GM13977 (cell line): ENCODE measurements around the gene C1QTNF1.

Source experiments
- DNase-seq: peaks from one replicate; pipeline ENCODE4 v3.0.0; 2012; ENCODE audit warnings: low spot score
- CTCF ChIP-seq: IDR thresholded peaks from 2 replicates; pipeline ENCODE4 v1.5.1; 2012; ENCODE audit warnings: mild to moderate bottlenecking, control low read depth; ENCODE audit not compliant: insufficient read depth; ENCODE audit errors: extremely low read depth, missing control alignments
- in situ Hi-C: fragments of 300-500 bp; cut with MboI; formaldehyde crosslinking; loops from one replicate; pipeline ENCODE4 v1.12.0; 2022; ENCODE audit warnings: low sequenced_read_pairs, low pct_unique_long_range_greater_than_20kb, mixed read lengths, inconsistent platforms; ENCODE audit not compliant: unreplicated experiment

C1QTNF1 gene

DNA sequence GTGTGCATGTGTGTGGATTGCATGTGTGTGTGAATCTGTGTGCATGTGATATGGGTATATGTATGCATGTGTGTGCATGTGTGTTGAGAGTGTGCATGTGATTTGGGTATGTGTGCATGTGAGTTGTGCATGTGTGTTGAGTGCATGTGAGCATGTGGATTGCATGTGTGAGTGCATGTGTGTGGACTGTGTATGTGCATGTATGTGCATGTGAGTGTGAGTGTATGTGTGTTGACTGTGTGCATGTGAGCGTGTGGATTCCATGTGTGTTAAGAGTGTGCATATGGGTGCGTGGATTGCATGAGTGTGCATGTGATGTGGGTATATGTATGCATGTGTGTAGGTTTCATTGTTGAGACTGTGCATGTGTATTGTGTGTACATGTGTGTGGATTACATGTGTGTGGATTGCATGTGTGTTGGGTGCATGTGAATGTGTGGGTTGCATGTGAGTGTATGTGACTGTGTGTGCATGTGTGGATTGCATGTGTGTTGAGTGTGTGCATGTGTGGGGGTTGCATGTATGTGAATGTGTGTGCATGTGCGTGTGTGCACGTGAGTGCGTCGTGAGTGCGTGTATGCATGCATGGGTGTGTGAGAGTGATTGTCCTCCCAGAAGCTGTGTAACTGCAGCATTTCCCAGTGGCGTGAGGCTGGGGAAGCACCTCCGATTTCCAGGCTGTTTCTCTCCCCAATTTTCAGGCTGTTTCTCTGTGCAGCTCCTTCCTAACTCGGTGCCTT, 19.4 kb downstream of the C1QTNF1 start:
- DNase-seq, result no peak
- TF ChIP-seq CTCF, result no peak
- in situ Hi-C loops, result no loop called here

GRCh38 chr17:79043931-79044320, 20.0 kb downstream of the C1QTNF1 start:
- no peak for TF ChIP-seq CTCF
- DNase-seq, result no peak
- in situ Hi-C loops, result no loop called here

GRCh38 chr17:79044462-79044861, 20.5 kb downstream of the C1QTNF1 start:
- no peak for DNase-seq
- TF ChIP-seq CTCF, result no peak
- in situ Hi-C loops, result no loop called here

GRCh38 chr17:79045001-79045729, 21.2 kb downstream of the C1QTNF1 start:
- TF ChIP-seq CTCF, result peak; percentile 2
- in situ Hi-C loops, result no loop called here
- DNase-seq, result no peak

DNA sequence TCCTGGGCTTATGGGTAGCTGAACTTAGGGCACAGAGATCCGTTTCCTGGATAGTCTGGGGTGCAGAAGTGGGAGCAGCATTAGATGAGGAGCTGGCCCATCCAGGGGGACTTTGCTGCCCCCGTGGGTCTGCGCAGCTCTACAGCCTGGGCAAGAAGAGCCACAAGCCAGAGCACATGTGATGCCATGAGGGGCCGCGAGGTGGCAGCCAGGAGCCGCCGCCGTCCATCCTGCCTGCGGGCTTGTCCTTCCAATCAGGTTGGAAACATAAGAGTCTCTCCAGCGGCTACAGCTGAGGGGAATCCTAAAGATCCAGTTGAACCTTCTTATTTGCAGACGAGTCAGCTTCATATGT, 21.9 kb downstream of the C1QTNF1 start:
- TF ChIP-seq CTCF, result peak; percentile 97
- in situ Hi-C loops, result no loop called here
- DNase-seq, result peak; percentile 89

DNA sequence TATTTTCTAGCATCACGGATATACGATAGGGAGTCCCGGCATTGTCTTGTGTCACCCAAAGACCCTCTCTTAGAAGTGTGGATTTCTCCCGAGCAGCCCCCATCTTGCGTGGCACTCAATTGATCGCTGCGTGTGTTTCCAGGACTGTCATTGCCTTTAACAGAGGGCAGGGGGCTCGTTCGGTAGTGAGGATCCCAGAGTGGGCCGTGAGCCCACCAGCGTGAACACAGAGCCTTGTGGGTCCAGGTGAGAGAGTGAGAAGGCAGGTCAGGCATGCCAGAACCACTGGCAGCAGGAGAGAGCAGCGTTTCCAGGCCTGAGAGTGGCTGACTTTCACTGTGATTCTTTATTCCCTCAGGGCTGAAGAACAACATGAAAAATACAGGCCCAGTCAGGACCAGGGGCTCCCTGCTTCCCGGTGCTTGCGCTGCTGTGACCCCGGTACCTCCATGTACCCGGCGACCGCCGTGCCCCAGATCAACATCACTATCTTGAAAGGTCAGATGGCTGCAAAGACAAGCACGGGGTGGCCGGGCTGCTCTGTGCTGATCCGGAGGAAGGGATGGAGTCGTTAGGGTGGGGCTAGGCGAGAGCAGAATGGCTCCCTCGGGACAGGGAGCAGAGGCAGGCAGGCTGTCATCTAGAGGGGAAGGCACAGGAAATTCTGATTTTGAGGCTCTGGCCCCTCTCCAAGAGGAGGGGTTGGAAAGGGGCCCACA, 22.4 kb downstream of the C1QTNF1 start:
- in situ Hi-C loops, result no loop called here
- no peak for TF ChIP-seq CTCF
- peak; percentile 25 for DNase-seq
